Left kidney (tissue), 2 donors: Measurements from ENCODE around the gene ROCK1. TPM values are rescaled to one million over a fixed set of nuclear protein-coding genes. Genes with fewer than 3 reads are reported as not detected.

Experiments used
- DNase-seq: peaks from one replicate; pipeline ENCODE4 v3.0.0-alpha.2; 2013
- polyA plus RNA-seq: library from polyadenylated mRNA; unstranded; fragments of 120-200 nt; gene quantifications from one replicate; pipeline ENCODE4 v1.2.1, GENCODE V29; 2013; ENCODE audit not compliant: insufficient read length

Gene ROCK1
- polyA plus RNA-seq, 1 donor = 79.1 TPM

DNA sequence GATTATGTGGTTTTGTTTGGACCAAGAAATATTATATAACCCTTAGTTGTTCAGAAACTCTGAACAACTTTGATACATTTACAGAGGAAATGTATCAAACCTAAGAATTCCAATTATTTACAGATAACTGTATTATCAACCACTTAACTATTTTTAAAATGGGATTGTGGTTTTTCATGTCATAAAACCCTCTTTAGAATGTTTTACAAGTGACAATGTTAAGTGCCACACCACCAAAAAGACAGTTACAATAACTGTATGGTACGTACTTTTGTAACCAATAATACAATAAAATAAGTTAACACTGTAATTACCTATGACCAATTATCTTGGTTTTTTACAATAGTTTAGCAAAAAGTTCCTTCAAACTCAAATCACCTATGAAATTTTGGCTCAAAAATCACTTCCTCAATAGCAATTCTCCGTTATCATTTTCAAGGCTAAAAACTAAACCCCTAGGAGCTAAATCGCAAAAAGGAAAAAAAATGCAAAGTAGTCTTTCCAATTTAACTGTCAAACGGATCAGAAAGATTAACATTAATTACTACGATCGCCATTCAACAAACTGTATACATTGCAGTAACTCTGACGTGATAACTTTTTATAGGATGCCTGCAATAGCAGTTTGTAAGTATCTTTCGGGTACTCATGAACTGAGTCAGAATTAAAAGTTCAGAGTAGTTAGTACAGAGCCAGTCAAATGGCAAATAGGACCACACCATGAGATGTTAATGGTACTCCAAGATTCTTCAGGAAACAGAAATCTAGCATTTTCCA lies 1.5 kb downstream of the ROCK1 start:
- no peak for DNase-seq

GRCh38 chr18:21105936-21106335 lies 5.7 kb downstream of the ROCK1 start:
- DNase-seq = no peak

- DNase-seq = no peak
These were observed 10.4 kb downstream of the ROCK1 start for GRCh38 chr18:21101172-21101571.

- no peak for DNase-seq
These were observed 10.9 kb downstream of the ROCK1 start for GRCh38 chr18:21100678-21101077.

DNA sequence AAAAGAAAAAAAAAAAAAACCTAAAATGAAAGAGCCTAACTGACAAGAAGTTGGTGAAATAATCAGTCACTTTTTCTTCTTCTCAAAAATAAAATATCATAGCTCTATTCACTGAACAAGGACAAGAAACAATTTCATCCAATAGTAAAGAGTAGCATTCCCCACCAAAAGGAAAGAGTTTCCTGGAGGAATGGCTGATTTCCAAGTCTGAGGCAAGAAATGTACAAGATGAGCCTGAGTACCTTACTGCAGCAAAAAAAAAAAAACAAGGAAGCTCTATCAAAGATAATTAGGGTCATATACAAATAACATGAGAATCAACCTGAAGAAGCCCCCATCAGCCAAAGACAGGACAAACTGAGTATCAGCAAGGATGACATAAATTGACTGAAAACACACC lies 11.5 kb downstream of the ROCK1 start:
- DNase-seq = no peak

DNA sequence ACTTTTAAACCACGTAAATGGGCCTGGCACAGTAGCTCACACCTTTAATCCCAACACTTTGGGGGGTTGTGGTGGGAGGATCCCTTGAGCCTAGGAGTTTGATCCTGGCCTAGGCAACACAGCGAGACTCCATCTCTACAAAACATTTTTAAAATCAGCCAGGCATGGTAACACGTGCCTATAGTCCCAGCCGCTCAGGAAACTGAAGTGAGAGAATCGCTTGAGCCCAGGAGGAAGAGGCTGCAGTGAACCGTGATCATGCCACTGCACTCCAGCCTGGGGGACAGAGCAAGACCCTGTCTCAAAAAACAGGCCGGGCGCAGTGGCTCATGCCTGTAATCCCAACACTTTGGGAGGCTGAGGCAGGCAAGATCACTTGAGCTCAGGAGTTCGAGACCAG lies 12.2 kb downstream of the ROCK1 start:
- DNase-seq = peak; percentile 8

DNA sequence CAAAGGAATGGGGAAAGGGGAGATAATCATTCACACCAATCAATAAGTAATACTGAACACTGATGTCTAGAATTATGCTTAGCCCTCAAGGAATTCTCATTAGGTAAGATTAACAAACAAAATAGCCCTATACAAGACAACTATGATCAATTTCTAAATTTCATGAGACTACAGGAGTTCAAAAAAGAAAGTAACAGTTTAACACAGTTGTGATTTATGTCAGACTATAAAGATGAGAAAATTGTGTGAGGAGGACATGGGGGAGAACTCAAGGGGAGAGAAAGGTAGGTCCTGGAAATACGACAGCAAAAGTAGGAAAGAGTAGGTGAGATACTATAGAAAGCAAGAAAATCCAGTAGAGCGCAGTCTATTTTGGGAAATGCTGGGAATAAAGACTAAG lies 14.9 kb downstream of the ROCK1 start:
- DNase-seq = no peak

- no peak for DNase-seq
These were observed 18.5 kb downstream of the ROCK1 start for GRCh38 chr18:21093133-21093532.

DNA sequence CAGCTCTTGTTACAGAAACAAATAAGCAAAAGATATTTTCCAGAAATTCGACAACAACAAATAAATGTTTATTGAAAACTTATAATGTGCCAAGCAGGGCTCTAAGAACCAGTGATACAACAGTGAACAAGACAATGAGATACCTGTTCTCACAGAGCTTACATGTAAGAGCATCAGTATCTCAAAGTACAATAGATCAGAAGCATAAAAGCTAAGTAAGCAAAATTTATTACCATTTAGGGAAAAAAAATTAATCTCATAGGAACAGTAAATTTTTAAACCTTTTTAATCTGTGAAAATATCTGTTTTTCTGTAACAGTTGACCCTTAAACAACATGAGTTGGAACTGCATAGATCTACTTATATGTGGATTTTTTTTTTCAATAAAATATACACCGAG lies 20.9 kb downstream of the ROCK1 start:
- no peak for DNase-seq

DNA sequence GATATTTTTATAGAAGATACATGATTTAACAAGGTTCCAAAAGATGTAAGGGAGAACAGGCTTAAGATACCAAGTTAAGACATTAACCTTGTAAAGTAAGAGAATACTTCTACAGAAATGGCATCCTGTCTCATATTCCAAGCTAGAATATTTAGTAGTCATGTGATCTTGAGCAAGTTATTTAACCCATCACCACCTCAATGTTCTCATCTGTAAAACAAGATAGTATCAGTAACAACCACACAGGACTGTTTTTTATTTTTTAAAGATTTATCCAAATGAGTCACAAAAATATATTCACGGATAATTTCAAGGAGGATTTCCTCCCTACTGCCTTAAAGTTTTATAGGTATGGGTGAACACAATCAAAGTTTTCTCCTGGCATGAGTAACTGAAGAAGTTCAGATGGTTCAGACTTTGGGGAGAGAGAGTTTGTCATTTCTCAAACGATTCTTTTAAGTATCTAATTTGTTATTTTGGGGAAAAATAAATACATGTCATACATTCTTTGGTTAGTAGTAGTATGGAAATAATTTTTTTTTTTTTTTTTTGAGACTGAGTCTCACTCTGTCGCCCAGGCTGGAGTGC lies 25.9 kb downstream of the ROCK1 start:
- DNase-seq = no peak

DNA sequence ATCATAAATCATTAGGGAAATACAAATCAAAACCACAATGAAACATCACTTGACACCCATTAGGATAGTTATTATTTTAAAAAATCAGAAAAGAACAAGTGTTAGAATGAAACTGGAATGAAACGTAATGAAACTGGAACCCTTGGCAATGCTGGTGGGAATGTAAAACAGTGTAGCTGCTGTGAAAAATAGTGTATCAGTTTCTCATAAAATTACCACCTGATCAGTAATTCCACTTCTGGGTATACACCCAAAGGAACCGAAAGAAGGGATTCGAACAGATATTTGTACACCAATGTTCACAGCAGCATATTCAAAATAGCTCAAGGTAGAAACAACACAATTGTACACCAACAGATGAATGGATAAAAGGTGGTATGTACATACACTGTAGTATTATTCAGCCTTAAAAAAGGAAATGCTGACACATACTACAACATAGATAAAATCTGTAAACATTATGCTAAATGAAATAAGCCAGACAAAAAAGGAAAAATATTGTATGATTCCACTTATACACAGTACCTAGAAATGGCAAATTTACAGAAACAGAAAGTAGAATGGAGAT lies 27.0 kb downstream of the ROCK1 start:
- no peak for DNase-seq

GRCh38 chr18:21083017-21083416 lies 28.6 kb downstream of the ROCK1 start:
- no peak for DNase-seq

- DNase-seq = no peak
These were observed 30.2 kb downstream of the ROCK1 start for GRCh38 chr18:21081426-21081825.

DNA sequence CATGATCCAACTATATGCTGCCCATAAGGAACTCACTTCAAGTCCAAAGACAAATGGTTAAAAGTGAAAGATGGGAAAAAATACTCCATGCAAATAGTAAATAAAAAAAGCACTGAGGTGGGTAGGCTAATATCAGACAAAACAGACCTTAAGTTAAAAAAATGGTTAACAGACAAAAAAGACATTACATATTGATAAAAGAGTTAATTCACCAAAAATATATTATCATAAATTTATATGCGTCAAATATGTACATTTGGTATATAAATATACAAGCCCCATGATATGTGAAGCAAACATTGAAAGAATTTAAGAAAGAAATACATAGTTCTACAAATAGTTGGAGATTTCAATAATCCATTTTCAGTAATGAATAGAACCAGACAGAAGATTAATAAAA lies 31.0 kb downstream of the ROCK1 start:
- no peak for DNase-seq

- no peak for DNase-seq
These were observed 37.0 kb downstream of the ROCK1 start for GRCh38 chr18:21074336-21075323.

DNA sequence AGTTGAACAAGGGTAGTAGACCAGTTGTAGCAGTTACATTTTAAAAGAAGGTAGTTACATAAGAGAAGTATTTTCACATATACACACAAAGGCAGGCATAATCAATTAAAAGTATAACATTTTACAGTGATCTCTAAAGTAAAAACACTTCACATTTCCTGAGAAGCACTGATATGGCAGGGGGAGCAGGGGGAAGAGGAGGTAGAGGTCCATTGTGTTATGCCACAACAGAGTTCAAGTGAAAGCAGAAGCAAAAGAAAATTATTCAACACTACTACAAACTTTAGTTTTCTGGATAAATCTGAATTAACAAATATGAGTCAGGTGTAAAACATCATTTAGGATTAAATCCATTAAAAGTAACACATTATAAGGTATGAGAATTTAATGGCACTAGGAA lies 38.4 kb downstream of the ROCK1 start:
- DNase-seq = no peak

GRCh38 chr18:21071071-21071470 lies 40.5 kb downstream of the ROCK1 start:
- no peak for DNase-seq

DNA sequence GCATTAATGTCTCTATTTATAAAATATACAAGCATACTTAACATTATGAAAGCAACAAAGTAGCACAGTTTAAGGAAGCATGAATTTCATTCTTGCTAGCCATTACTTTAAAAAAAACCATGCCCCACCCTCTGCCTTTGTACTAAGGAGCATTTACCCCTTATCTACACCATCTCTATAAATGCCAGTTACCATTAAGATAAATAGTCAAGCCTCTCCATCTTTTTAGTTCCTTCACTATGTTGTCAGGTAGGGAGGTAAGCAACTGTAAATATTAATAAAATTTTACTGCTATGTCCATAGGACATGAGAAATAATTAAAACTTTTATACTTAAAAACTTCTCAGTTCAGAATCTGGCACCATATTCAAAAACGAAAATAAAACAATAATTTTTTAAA lies 42.1 kb downstream of the ROCK1 start:
- no peak for DNase-seq

DNA sequence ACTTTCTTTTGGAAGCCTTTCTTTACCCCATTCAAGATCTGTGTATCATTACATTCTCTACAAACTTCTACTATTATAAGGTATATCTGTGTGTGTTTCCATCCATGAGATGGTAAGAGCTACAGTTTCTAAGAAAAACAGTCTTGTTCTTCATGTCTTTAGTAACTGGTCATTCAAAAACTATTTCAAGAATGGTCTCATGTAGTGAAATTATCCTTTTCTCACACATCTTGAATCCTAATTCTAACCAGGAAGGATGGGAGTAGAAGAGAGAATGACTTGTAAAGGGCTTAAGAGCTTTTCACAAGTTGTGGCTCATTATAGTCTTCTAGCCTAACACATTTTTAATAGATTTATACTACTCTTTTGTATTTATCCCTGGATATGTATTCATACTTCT lies 47.3 kb downstream of the ROCK1 start:
- no peak for DNase-seq

DNA sequence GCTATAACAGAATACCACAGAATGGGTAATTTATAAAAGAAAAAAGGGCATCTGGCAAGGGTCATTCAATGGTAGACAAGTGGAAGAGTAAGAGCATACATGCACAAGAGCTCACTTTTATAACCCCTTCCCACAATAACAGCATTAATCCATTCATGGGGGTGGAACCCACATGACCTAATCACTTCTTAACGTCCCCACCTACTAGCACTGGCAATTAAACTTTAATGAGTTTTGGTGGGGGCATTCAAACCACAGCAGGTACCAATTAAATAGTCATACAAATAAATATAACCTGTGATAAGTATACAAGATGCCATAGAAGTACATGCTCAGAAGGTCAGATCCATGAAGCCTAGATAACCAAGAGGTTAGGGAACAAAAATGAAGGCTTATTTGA lies 48.6 kb downstream of the ROCK1 start:
- no peak for DNase-seq

- DNase-seq = no peak
These were observed 54.5 kb downstream of the ROCK1 start for GRCh38 chr18:21057112-21057511.

- no peak for DNase-seq
These were observed 55.1 kb downstream of the ROCK1 start for GRCh38 chr18:21056545-21056944.
